Measurements from ENCODE around the gene NAALADL1.

DNA sequence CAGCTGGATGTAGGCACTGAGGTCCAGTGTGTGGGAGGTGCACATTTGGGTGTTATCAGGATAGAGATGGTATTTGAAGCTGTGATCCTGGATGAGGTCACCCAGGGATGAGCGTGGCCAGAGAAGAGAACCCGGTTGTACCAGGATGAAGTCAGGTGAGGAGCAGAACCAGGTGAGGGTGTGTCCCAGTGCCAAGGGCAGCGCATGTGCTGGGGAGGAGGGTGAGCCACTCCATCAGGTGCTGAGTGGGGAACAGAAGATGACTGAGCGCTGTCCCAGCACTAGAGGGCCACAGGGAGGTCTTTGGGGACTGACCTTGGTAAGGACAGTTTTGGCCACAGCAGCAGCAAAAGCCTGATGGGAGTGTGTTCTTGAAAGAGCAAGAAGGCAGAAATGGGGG, 41.6 kb downstream of the NAALADL1 start:
- TF ChIP-seq CTCF (IDR thresholded peaks at IDR 0.05; ENCODE audit: low read depth, low read length) (no peak; the same call in 1 of the 2 replicates), EZH2phosphoT487 (IDR thresholded peaks at IDR 0.05; ENCODE audit: low read depth) (no peak)

Data from OCI-LY3 (cell line).